Mesendoderm (in vitro differentiated cells): ENCODE measurements around the gene PER1.

Experiments used
- DNase-seq: peaks from one replicate; pipeline ENCODE4 v3.0.0; 2013
- H2AK5ac ChIP-seq: 2 replicates; pipeline ENCODE4 v1.6.1; 2013; ENCODE audit warnings: low read length, inconsistent platforms
- H2BK120ac ChIP-seq: 2 replicates; pipeline ENCODE4 v1.6.1; 2013; ENCODE audit warnings: low read depth, mild to moderate bottlenecking, low read length, moderate library complexity, mixed read lengths
- H2BK15ac ChIP-seq: replicated peaks from 2 replicates; pipeline ENCODE4 v1.6.1; 2013; ENCODE audit warnings: low read depth, mild to moderate bottlenecking, moderate library complexity
- H2BK5ac ChIP-seq: 2 replicates; pipeline ENCODE4 v1.6.1; 2013; ENCODE audit warnings: low read length, inconsistent platforms
- H3K18ac ChIP-seq: 2 replicates; pipeline ENCODE4 v1.6.1; 2013; ENCODE audit warnings: mild to moderate bottlenecking, low read length, mixed read lengths
- H3K23ac ChIP-seq: one replicate; pipeline ENCODE4 v1.6.1; 2013; ENCODE audit warnings: low read length
- H3K27ac ChIP-seq: 2 replicates; pipeline ENCODE4 v1.5.1; 2013; ENCODE audit warnings: low read depth, mild to moderate bottlenecking, inconsistent platforms, low read length, moderate library complexity
- H3K27me3 ChIP-seq: 2 replicates; pipeline ENCODE4 v1.6.1; 2013; ENCODE audit warnings: low read length, control low read depth, mild to moderate bottlenecking, inconsistent platforms; ENCODE audit not compliant: insufficient read depth, poor library complexity
- H3K36me3 ChIP-seq: 2 replicates; pipeline ENCODE4 v1.6.1; 2013; ENCODE audit warnings: low read length, inconsistent platforms; ENCODE audit not compliant: control insufficient read depth, insufficient read depth
- H3K4ac ChIP-seq: one replicate; pipeline ENCODE4 v1.6.1; 2013; ENCODE audit warnings: low read depth, mild to moderate bottlenecking, low read length, moderate library complexity
- H3K4me1 ChIP-seq: 2 replicates; pipeline ENCODE4 v1.6.1; 2013; ENCODE audit warnings: low read depth, low read length, inconsistent platforms; ENCODE audit not compliant: control insufficient read depth
- H3K4me2 ChIP-seq: 2 replicates; pipeline ENCODE4 v1.6.1; 2013; ENCODE audit warnings: low read length
- H3K4me3 ChIP-seq: 2 replicates; pipeline ENCODE4 v1.5.1; 2013; ENCODE audit warnings: mild to moderate bottlenecking, low read length
- H3K56ac ChIP-seq: one replicate; pipeline ENCODE4 v1.6.1; 2013; ENCODE audit warnings: low read length
- H3K79me1 ChIP-seq: 2 replicates; pipeline ENCODE4 v1.6.1; 2013; ENCODE audit warnings: low read length, inconsistent platforms
- H3K79me2 ChIP-seq: 2 replicates; pipeline ENCODE4 v1.6.1; 2013; ENCODE audit warnings: mild to moderate bottlenecking, low read length; ENCODE audit not compliant: control insufficient read depth, insufficient read depth
- H3K9ac ChIP-seq: 2 replicates; pipeline ENCODE4 v1.6.1; 2013; ENCODE audit warnings: low read length, inconsistent platforms
- H4K5ac ChIP-seq: one replicate; pipeline ENCODE4 v1.6.1; 2013; ENCODE audit warnings: low read length
- H4K8ac ChIP-seq: one replicate; pipeline ENCODE4 v1.6.1; 2013; ENCODE audit warnings: low read depth, mild to moderate bottlenecking, control low read depth, low read length, moderate library complexity
- WGBS: extraction: QIAGEN DNeasy Blood & Tissue Kit; methylation state at CpG from one replicate; pipeline ENCODE4 v1.1.7; 2013; ENCODE audit warnings: low lambda C conversion rate, missing lambda C conversion rate; ENCODE audit not compliant: insufficient coverage; ENCODE audit errors: extremely low coverage; 5-methylcytosine and 5-hydroxymethylcytosine counted together

The PER1 gene

DNA sequence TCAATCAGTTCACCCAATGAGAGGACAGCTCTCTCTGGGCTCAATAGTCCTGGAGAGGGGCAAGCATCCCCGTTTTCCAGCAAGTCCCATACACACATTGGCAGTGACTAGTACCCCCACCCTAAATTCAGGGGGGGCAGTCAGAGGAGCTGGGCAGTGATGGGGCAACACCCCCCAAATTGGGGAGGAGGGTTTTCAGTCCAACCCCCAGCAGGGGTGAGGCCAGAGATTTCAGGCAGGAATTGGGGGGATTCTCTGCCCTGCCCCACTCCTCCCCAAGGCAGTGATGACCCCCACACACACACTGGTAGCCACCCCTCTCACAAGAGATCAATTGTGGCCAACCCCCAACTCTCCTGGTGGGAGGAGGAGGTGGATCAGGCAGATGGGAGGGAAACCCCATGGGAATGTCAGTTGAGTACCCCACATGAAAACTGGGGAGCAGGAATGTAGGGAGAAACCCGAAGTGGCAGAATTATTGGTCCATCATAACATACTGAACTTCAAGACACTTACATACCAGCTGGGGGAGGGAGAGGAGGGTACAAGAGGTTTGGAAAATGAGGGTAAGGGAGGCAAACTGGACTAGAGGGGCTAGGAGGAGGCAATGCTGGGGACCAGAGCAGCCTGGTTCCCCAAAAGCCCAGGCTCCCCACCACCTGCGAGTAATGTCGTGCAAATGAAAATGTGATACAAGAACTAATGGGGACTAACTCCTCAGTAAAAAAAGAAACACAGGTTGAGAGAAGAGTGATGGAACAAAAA lies 7.4 kb upstream of the PER1 start:
- Histone ChIP-seq H2BK120ac (no peak overlapping the region), H2BK15ac (no peak overlapping the region), H3K79me2 (peaks cover 9% of the 10 kb centered on the region), H3K4me3 (no peak overlapping the region), H3K4me1 (peaks cover 21% of the 10 kb centered on the region), H3K36me3 (peaks cover 3% of the 10 kb centered on the region), H3K79me1 (peaks cover 17% of the 10 kb centered on the region), H3K23ac (no peak overlapping the region), H3K4me2 (no peak overlapping the region), H3K56ac (no peak overlapping the region), H3K18ac (no peak overlapping the region), H3K27me3 (no peaks in the 10 kb centered on the region), H3K27ac (no peak overlapping the region), H4K8ac (no peak overlapping the region), H2BK5ac (no peak overlapping the region), H3K9ac (no peak overlapping the region), H3K4ac (no peak overlapping the region), H2AK5ac (no peak overlapping the region), H4K5ac (no peak overlapping the region)
- DNase-seq = no peak
- no CpG with 5 or more reads among the region's 4 CpGs for WGBS

- Histone ChIP-seq H2AK5ac (no peak overlapping the region), H3K4ac (no peak overlapping the region), H3K79me2 (peaks cover 9% of the 10 kb centered on the region), H3K4me1 (peaks cover 19% of the 10 kb centered on the region), H3K27ac (no peak overlapping the region), H3K79me1 (peaks cover 17% of the 10 kb centered on the region), H3K9ac (no peak overlapping the region), H3K36me3 (peaks cover 3% of the 10 kb centered on the region), H3K18ac (no peak overlapping the region), H3K4me2 (no peak overlapping the region), H4K5ac (no peak overlapping the region), H3K27me3 (no peaks in the 10 kb centered on the region), H2BK15ac (no peak overlapping the region), H2BK120ac (no peak overlapping the region), H4K8ac (no peak overlapping the region), H3K4me3 (no peak overlapping the region), H2BK5ac (no peak overlapping the region), H3K23ac (no peak overlapping the region), H3K56ac (no peak overlapping the region)
- no CpG with 5 or more reads among the region's 3 CpGs for WGBS
- DNase-seq = no peak
Observed at GRCh38 chr17:8159032-8159400, 6.8 kb upstream of the PER1 start.

DNA sequence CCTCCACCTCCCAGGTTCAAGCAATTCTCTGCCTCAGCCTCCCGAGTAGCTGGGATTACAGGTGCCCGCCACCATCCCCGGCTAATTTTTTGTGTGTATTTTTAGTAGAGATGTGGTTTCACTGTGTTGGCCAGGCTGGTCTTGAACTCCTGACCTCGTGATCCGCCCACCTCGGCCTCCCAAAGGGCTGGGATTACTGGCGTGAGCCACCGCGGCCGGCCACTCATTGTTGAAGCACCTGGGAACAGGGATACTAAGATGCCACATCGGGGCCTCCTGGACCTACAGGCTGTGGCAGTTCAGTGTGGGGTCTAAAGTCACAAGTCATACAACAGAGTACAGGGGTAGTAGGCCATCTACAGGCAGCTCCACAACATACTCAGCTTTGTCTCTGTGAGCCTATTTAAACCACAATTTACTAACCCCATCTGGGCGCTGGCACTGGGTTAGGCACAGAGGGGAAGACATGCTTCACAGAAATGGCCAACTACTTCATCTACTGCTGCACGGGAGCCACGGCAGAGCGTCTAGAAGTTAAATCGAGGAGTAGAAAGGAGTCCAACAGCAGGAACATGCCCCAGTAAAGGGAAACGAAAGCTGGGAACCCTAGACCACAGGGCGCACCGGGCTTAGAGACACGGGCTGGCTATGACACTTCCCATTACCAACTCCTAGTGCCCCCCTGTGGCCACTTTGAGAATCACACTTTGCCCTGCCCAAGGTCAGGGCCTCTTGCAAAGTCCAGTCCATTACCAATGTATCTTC lies 6.2 kb upstream of the PER1 start:
- no peak overlapping the region for H3K56ac ChIP-seq
- H3K27ac ChIP-seq = no peak overlapping the region
- no CpG with 5 or more reads among the region's 20 CpGs for WGBS

GRCh38 chr17:8156246-8156992 lies 4.2 kb upstream of the PER1 start:
- Histone ChIP-seq H4K8ac (no peak overlapping the region), H3K18ac (peak overlapping the region; percentile 36), H2BK15ac (no peak overlapping the region), H4K5ac (no peak overlapping the region), H3K9ac (peak overlapping the region; percentile 93), H3K27me3 (no peaks in the 10 kb centered on the region), H3K79me2 (no peaks in the 10 kb centered on the region), H3K79me1 (peaks cover 10% of the 10 kb centered on the region), H3K23ac (no peak overlapping the region), H3K4me1 (peaks cover 16% of the 10 kb centered on the region), H2BK5ac (no peak overlapping the region), H2AK5ac (no peak overlapping the region), H3K27ac (peak overlapping the region; percentile 81), H3K4me2 (peak overlapping the region; percentile 97), H3K36me3 (peaks cover 3% of the 10 kb centered on the region), H3K4me3 (peak overlapping the region; percentile 83), H3K56ac (peak overlapping the region; percentile 88), H2BK120ac (no peak overlapping the region), H3K4ac (peak overlapping the region; percentile 42)
- peak; percentile 100 for DNase-seq
- WGBS = no CpG with 5 or more reads among the region's 59 CpGs

More for the DNA sequence above, 6.2 kb upstream of the PER1 start:
- Histone ChIP-seq H3K4me2 (no peak overlapping the region), H3K79me2 (peaks cover 9% of the 10 kb centered on the region), H2AK5ac (no peak overlapping the region), H3K36me3 (peaks cover 3% of the 10 kb centered on the region), H3K79me1 (peaks cover 17% of the 10 kb centered on the region), H3K4ac (no peak overlapping the region), H2BK15ac (no peak overlapping the region), H4K8ac (no peak overlapping the region), H3K27me3 (no peaks in the 10 kb centered on the region), H4K5ac (no peak overlapping the region), H2BK5ac (no peak overlapping the region), H3K23ac (no peak overlapping the region), H3K4me3 (no peak overlapping the region), H3K4me1 (peaks cover 17% of the 10 kb centered on the region), H3K18ac (no peak overlapping the region), H3K9ac (no peak overlapping the region), H2BK120ac (no peak overlapping the region)
- DNase-seq = peak; percentile 92

GRCh38 chr17:8155996-8156245 lies 3.7 kb upstream of the PER1 start:
- H3K4me1 ChIP-seq = peaks cover 16% of the 10 kb centered on the region
- peaks cover 1% of the 10 kb centered on the region for H3K36me3 ChIP-seq
- H3K23ac ChIP-seq = no peak overlapping the region

More at GRCh38 chr17:8155996-8156245, 3.7 kb upstream of the PER1 start:
- Histone ChIP-seq H3K79me2 (no peaks in the 10 kb centered on the region), H3K18ac (no peak overlapping the region), H3K9ac (peak overlapping the region; percentile 82), H2BK120ac (no peak overlapping the region), H3K4ac (no peak overlapping the region), H3K79me1 (peaks cover 6% of the 10 kb centered on the region), H3K27ac (no peak overlapping the region), H2AK5ac (no peak overlapping the region), H3K4me2 (peak overlapping the region; percentile 97), H3K4me3 (peak overlapping the region; percentile 83), H2BK5ac (no peak overlapping the region), H4K8ac (no peak overlapping the region), H4K5ac (no peak overlapping the region), H3K27me3 (no peaks in the 10 kb centered on the region), H2BK15ac (no peak overlapping the region), H3K56ac (peak overlapping the region; percentile 88)
- no peak for DNase-seq
- whole genome bisulfite sequencing = no CpG with 5 or more reads among the region's 11 CpGs
